GM12891 (cell line): Measurements from ENCODE around the gene SEC14L5.

Experiments used
- POLR2AphosphoS5 ChIP-seq: IDR thresholded peaks from 2 replicates; pipeline ENCODE4 v1.6.1; 2011; ENCODE audit warnings: low read depth, low read length, control low read depth
- SPI1 ChIP-seq: IDR thresholded peaks from 2 replicates; pipeline ENCODE4 v1.6.1; 2011; ENCODE audit warnings: low read depth, low read length, control low read depth
- TAF1 ChIP-seq: IDR thresholded peaks from 2 replicates; pipeline ENCODE4 v1.6.1; 2011; ENCODE audit warnings: low read depth, low read length, control low read depth

GRCh38 chr16:4936181-4936990 lies 21.7 kb upstream of the SEC14L5 start:
- TF ChIP-seq TAF1 (no peak), POLR2AphosphoS5 (no peak), SPI1 (no peak)
